Measurements from ENCODE around the gene ANKRD31.
"Not testable (repeated sequence)": the region's sequence is repeated elsewhere in the genome, so short reads cannot be mapped to it uniquely, and the experiment has no call there.

ANKRD31 gene

DNA sequence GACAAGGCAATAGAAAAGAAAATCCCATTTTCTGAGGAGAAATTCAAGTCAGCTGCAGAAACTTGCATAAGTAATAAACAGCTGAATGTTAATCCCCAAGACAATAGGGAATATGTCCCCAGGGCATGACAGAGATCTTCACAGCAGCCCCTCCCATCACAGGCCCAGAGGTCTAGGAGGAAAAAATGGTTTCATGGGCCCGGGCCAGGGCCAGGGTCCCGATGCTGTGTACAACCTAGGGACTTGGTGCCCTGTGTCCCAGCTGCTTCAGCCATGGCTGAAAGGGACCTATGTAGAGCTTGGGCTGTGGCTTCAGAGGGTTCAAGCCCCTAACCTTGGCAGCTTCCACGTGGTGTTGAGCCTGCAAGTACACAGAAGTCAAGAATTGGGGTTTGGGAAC is 75.2 kb downstream of the ANKRD31 start:
- DNase-seq (ENCODE audit: low spot score in 2 of 2); H3K4me3 ChIP-seq; H3K4me1 ChIP-seq; H3K9me3 ChIP-seq; H3K36me3 ChIP-seq (replicated peaks); H3K27me3 ChIP-seq (ENCODE audit: low read depth); in situ Hi-C loops (cut with MboI; ENCODE audit: low sequenced_read_pairs): not testable (repeated sequence)

GRCh38 chr5:75156585-75156984 is 80.1 kb downstream of the ANKRD31 start:
- Histone ChIP-seq H3K27me3 (ENCODE audit: low read depth) (no peaks in the 10 kb centered on the region), H3K4me3 (no peak overlapping the region), H3K9me3 (peaks cover 4% of the 10 kb centered on the region), H3K36me3 (replicated peaks) (no peaks in the 10 kb centered on the region), H3K4me1 (no peaks in the 10 kb centered on the region)
- in situ Hi-C loops (cut with MboI; ENCODE audit: low sequenced_read_pairs), result no loop called here
- no peak for DNase-seq (ENCODE audit: low spot score in 2 of 2)

- Histone ChIP-seq H3K36me3 (replicated peaks) (no peaks in the 10 kb centered on the region), H3K27me3 (ENCODE audit: low read depth) (no peaks in the 10 kb centered on the region), H3K9me3 (no peaks in the 10 kb centered on the region), H3K4me1 (no peaks in the 10 kb centered on the region), H3K4me3 (no peak overlapping the region)
- in situ Hi-C loops (cut with MboI; ENCODE audit: low sequenced_read_pairs), result no loop called here
- no peak for DNase-seq (ENCODE audit: low spot score in 2 of 2)
Measured at GRCh38 chr5:75152860-75153259, 83.8 kb downstream of the ANKRD31 start.

- Histone ChIP-seq H3K27me3 (ENCODE audit: low read depth) (no peaks in the 10 kb centered on the region; the same call in 1 of the 2 replicates), H3K4me1 (no peaks in the 10 kb centered on the region), H3K9me3 (no peaks in the 10 kb centered on the region), H3K36me3 (replicated peaks) (no peaks in the 10 kb centered on the region), H3K4me3 (no peak overlapping the region)
- in situ Hi-C loops (cut with MboI; ENCODE audit: low sequenced_read_pairs), result no loop called here
- DNase-seq (ENCODE audit: low spot score in 2 of 2), result no peak
Measured at GRCh38 chr5:75148051-75148450, 88.6 kb downstream of the ANKRD31 start.

- no peaks in the 10 kb centered on the region; the same call in 1 of the 2 replicates for H3K27me3 ChIP-seq (ENCODE audit: low read depth)
- no peak for DNase-seq (ENCODE audit: low spot score in 2 of 2)
- no peak overlapping the region for H3K4me3 ChIP-seq
- no peaks in the 10 kb centered on the region for H3K9me3 ChIP-seq
- in situ Hi-C loops (cut with MboI; ENCODE audit: low sequenced_read_pairs), result no loop called here
- no peaks in the 10 kb centered on the region for H3K4me1 ChIP-seq
- H3K36me3 ChIP-seq (replicated peaks), result no peaks in the 10 kb centered on the region
Measured at GRCh38 chr5:75142566-75143136, 94.0 kb downstream of the ANKRD31 start.

- H3K9me3 ChIP-seq, result no peaks in the 10 kb centered on the region
- no peak for DNase-seq (ENCODE audit: low spot score in 2 of 2)
- H3K27me3 ChIP-seq (ENCODE audit: low read depth), result no peaks in the 10 kb centered on the region
- no peaks in the 10 kb centered on the region for H3K4me1 ChIP-seq
- in situ Hi-C loops (cut with MboI; ENCODE audit: low sequenced_read_pairs), result no loop called here
- H3K36me3 ChIP-seq (replicated peaks), result no peaks in the 10 kb centered on the region
- no peak overlapping the region for H3K4me3 ChIP-seq
Measured at GRCh38 chr5:75140277-75140676, 96.4 kb downstream of the ANKRD31 start.

DNA sequence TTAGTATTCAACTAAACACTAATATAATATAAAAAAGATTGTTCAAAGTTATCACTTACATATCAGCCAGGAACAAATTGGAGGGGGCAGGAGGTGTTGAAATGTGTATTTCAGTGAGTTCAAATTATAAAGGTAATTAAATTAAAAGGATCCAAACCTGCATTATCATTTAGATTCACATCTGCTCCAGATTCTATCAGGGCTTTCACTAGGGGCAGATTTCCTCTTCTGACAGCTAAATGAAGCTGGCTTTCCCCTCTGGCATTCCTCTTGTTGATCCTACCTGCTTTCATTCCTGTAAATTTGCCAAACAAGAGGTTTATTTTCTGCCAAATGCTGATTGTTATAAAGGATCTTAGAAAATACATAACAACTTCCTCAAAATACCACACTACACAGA is 98.0 kb downstream of the ANKRD31 start:
- no peak for DNase-seq (ENCODE audit: low spot score in 2 of 2)
- no peak overlapping the region for H3K4me3 ChIP-seq
- in situ Hi-C loops (cut with MboI; ENCODE audit: low sequenced_read_pairs), result no loop called here
- H3K9me3 ChIP-seq, result no peaks in the 10 kb centered on the region; the same call in 1 of the 2 replicates
- H3K27me3 ChIP-seq (ENCODE audit: low read depth), result no peaks in the 10 kb centered on the region
- H3K4me1 ChIP-seq, result no peaks in the 10 kb centered on the region
- H3K36me3 ChIP-seq (replicated peaks), result no peaks in the 10 kb centered on the region

DNA sequence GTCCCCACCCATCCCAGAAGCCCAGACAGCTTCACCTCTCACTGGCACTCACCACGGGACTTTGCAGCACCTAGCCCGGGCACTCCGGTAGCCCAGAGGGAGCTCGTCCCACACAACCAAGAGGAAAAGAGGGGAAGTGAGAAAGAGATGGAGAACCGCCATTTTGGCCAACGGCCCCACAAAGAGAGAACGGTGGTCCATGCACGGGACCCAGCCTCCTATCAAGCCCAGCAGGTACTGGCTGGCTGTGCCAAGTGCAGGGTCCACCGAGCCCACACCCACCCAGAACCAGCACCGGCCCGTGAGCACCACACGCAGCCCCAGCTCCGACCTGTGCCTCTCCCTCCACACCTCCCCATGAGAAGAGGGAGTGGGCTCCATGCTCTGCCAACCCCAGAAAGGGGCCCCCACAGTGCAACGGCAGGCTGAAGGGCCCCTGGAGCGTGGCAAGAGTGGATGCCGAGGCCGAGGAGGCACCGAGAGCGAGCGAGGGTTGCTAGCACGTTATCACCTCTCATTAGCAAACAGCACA is 105.8 kb downstream of the ANKRD31 start:
- H3K4me3 ChIP-seq, result no peak overlapping the region
- H3K4me1 ChIP-seq, result no peaks in the 10 kb centered on the region; the same call in 1 of the 2 replicates
- H3K27me3 ChIP-seq (ENCODE audit: low read depth), result no peaks in the 10 kb centered on the region
- in situ Hi-C loops (cut with MboI; ENCODE audit: low sequenced_read_pairs), result no loop called here
- H3K36me3 ChIP-seq (replicated peaks), result no peaks in the 10 kb centered on the region
- DNase-seq (ENCODE audit: low spot score in 2 of 2), result no peak
- H3K9me3 ChIP-seq, result no peaks in the 10 kb centered on the region; the same call in 1 of the 2 replicates

- Histone ChIP-seq H3K4me1 (no peaks in the 10 kb centered on the region), H3K4me3 (no peak overlapping the region), H3K27me3 (ENCODE audit: low read depth) (no peaks in the 10 kb centered on the region), H3K36me3 (replicated peaks) (no peaks in the 10 kb centered on the region), H3K9me3 (no peaks in the 10 kb centered on the region)
- in situ Hi-C loops (cut with MboI; ENCODE audit: low sequenced_read_pairs), result no loop called here
- no peak for DNase-seq (ENCODE audit: low spot score in 2 of 2)
Measured at GRCh38 chr5:75116856-75117255, 119.8 kb downstream of the ANKRD31 start.

- H3K4me1 ChIP-seq; H3K27me3 ChIP-seq (ENCODE audit: low read depth); DNase-seq (ENCODE audit: low spot score in 2 of 2); in situ Hi-C loops (cut with MboI; ENCODE audit: low sequenced_read_pairs); H3K4me3 ChIP-seq; H3K9me3 ChIP-seq; H3K36me3 ChIP-seq (replicated peaks): not testable (repeated sequence)
Measured at GRCh38 chr5:75114311-75114710, 122.4 kb downstream of the ANKRD31 start.

- in situ Hi-C loops (cut with MboI; ENCODE audit: low sequenced_read_pairs), result no loop called here
- no peaks in the 10 kb centered on the region for H3K4me1 ChIP-seq
- DNase-seq (ENCODE audit: low spot score in 2 of 2), result no peak
- H3K4me3 ChIP-seq, result no peak overlapping the region
- H3K36me3 ChIP-seq (replicated peaks), result no peaks in the 10 kb centered on the region
- H3K27me3 ChIP-seq (ENCODE audit: low read depth), result no peaks in the 10 kb centered on the region
- no peaks in the 10 kb centered on the region for H3K9me3 ChIP-seq
Measured at GRCh38 chr5:75113354-75114113, 123.1 kb downstream of the ANKRD31 start.

- Histone ChIP-seq H3K4me3 (no peak overlapping the region), H3K27me3 (ENCODE audit: low read depth) (no peaks in the 10 kb centered on the region), H3K4me1 (no peaks in the 10 kb centered on the region), H3K36me3 (replicated peaks) (no peaks in the 10 kb centered on the region), H3K9me3 (no peaks in the 10 kb centered on the region)
- in situ Hi-C loops (cut with MboI; ENCODE audit: low sequenced_read_pairs), result no loop called here
- DNase-seq (ENCODE audit: low spot score in 2 of 2), result no peak
Measured at GRCh38 chr5:75108931-75109596, 127.6 kb downstream of the ANKRD31 start.

DNA sequence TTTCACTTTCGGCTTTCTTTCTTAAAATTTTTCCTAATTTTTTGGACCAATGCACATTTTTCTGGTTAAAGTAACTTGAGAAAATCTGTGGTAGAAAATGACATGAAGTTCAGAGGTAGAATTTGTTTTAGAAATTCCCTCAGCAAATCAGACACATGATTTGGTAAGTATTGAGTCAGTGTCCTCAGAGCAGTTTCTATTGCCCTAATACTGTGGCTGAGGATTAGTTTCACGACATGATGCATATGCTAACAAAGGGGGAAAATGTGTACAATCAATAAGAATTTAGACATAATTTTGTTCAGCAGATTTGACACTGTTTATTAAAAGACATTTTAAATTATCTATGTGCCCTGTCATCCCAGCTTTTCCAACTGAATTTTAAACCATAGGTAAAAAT is 128.2 kb downstream of the ANKRD31 start:
- H3K4me1 ChIP-seq, result no peaks in the 10 kb centered on the region
- in situ Hi-C loops (cut with MboI; ENCODE audit: low sequenced_read_pairs), result no loop called here
- H3K9me3 ChIP-seq, result no peaks in the 10 kb centered on the region
- no peaks in the 10 kb centered on the region for H3K36me3 ChIP-seq (replicated peaks)
- no peaks in the 10 kb centered on the region for H3K27me3 ChIP-seq (ENCODE audit: low read depth)
- DNase-seq (ENCODE audit: low spot score in 2 of 2), result no peak
- H3K4me3 ChIP-seq, result no peak overlapping the region

GRCh38 chr5:75095956-75096355 is 140.7 kb downstream of the ANKRD31 start:
- H3K4me3 ChIP-seq; H3K36me3 ChIP-seq (replicated peaks); H3K9me3 ChIP-seq; DNase-seq (ENCODE audit: low spot score in 2 of 2); H3K27me3 ChIP-seq (ENCODE audit: low read depth); in situ Hi-C loops (cut with MboI; ENCODE audit: low sequenced_read_pairs): not testable (repeated sequence)
- peaks cover 28% of the 10 kb centered on the region for H3K4me1 ChIP-seq

Data from HAP-1 (cell line).